Activated T-helper 2 cell treated with anti-CD3 and anti-CD28 coated beads, Interferon-gamma antibody, Interleukin-2, Interleukin-4, amounts not matched to agents 10 μg/mL and 5 μg/mL and 100 μg/mL, durations not matched to agents 14 hours and 24 hours and 36 hours (primary cell): ENCODE data around the gene CD93. TPM values are rescaled to one million over a fixed set of nuclear protein-coding genes. Genes with fewer than 3 reads are reported as not detected.

ENCODE experiments used
- DNase-seq: peaks from one replicate; pipeline ENCODE4 v3.0.0; 2021; ENCODE audit warnings: low spot score
- H3K27ac Mint-ChIP-seq: one replicate; pipeline ENCODE4 v1.8.0; 2021; ENCODE audit warnings: mixed read lengths
- H3K27me3 Mint-ChIP-seq: one replicate; pipeline ENCODE4 v1.8.0; 2021; ENCODE audit warnings: low read depth, mixed read lengths
- H3K36me3 Mint-ChIP-seq: one replicate; pipeline ENCODE4 v1.8.0; 2021; ENCODE audit warnings: low read depth, mixed read lengths
- H3K4me1 Mint-ChIP-seq: one replicate; pipeline ENCODE4 v1.8.0; 2021; ENCODE audit warnings: low read depth, mixed read lengths
- H3K4me3 Mint-ChIP-seq: one replicate; pipeline ENCODE4 v1.8.0; 2021; ENCODE audit warnings: low read depth, mild to moderate bottlenecking, moderate library complexity, mixed read lengths
- H3K9me3 Mint-ChIP-seq: one replicate; pipeline ENCODE4 v1.8.0; 2021; ENCODE audit warnings: mixed read lengths
- intact Hi-C: fragments of 100-400 bp; cut with micrococcal nuclease; formaldehyde crosslinking; loops from one replicate; pipeline ENCODE4 v1.15.1; 2023
- total RNA-seq: library from RNA; stranded (reverse); gene quantifications from 2 replicates; pipeline ENCODE4 v1.2.3, GENCODE V29; 2022

Gene CD93, protein sequence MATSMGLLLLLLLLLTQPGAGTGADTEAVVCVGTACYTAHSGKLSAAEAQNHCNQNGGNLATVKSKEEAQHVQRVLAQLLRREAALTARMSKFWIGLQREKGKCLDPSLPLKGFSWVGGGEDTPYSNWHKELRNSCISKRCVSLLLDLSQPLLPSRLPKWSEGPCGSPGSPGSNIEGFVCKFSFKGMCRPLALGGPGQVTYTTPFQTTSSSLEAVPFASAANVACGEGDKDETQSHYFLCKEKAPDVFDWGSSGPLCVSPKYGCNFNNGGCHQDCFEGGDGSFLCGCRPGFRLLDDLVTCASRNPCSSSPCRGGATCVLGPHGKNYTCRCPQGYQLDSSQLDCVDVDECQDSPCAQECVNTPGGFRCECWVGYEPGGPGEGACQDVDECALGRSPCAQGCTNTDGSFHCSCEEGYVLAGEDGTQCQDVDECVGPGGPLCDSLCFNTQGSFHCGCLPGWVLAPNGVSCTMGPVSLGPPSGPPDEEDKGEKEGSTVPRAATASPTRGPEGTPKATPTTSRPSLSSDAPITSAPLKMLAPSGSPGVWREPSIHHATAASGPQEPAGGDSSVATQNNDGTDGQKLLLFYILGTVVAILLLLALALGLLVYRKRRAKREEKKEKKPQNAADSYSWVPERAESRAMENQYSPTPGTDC
- 1.9 and 2.0 TPM in 2 replicates for total RNA-seq

GRCh38 chr20:23086056-23086566 lies at the start of gene CD93:
Gene CD93 (minus strand): TSS chr20:23086324. CDS start chr20:23086192, 132 bp downstream.
- Mint-ChIP-seq H3K4me1 (peaks cover 24% of the 10 kb centered on the region), H3K36me3 (no peaks in the 10 kb centered on the region), H3K9me3 (no peaks in the 10 kb centered on the region), H3K4me3 (peak within 1 kb of the TSS; percentile 26), H3K27ac (peak within 1 kb of the TSS; percentile 69), H3K27me3 (peaks cover 4% of the 10 kb centered on the region)
- intact Hi-C loops = no loop called here
- DNase-seq = peak; percentile 29

DNA sequence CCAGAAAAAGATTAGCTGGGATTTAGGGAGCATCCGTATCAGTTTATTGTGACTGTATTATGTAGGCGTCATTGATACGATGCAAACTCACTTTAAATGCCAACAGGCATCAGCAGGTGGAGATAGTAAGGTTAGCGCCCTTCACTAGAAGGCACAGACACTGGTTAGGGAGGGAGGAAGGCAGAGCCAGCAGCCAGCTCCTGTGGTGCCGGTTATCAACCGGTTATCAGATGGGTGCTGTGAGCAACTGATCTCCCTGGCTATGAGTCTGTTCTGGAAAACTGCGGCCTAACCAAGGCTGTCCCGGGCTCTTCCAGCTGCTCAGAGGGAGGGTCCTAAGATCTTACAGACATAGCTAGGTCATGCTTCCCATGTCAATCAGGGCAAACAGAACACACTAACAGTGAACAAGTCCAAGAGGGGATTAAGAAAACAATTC lies 47.5 kb upstream of the CD93 start:
- Mint-ChIP-seq H3K4me1 (peaks cover 5% of the 10 kb centered on the region), H3K36me3 (no peaks in the 10 kb centered on the region), H3K9me3 (no peaks in the 10 kb centered on the region), H3K27me3 (peaks cover 2% of the 10 kb centered on the region), H3K27ac (no peak overlapping the region), H3K4me3 (no peak overlapping the region)
- intact Hi-C loops = no loop called here
- no peak for DNase-seq

DNA sequence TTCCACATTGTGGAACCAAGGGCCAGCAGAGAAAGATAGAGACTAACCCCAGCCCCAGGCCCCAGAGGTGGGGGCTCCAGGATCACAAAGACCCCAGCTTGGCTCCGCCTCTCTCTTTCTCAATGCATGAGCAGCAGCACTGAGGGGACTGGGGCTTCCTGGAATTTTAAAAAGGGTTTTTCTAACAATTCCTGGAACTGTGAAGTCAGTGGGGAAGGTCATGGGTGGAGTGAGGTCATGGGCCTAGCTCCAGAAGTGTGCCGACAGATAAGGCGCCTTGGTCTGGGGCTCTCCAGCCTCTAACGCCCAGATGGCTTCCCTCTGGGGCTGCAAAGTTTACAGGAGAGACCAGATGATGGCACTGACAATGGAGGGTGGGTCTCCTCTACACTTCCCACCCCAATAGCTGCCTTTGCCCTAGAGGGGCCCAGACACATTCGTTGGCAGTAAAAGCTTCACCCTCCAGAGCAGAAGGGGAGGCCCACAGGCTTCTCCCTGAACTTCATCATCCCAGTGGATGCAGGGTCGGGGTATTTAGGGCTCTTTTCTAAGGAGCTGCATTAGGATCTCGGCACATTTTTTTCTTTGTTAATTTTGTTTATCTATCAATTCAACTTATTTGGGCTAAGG lies 46.9 kb upstream of the CD93 start:
- intact Hi-C loops = no loop called here
- H3K27me3 Mint-ChIP-seq = peaks cover 2% of the 10 kb centered on the region
- no peak overlapping the region for H3K27ac Mint-ChIP-seq
- H3K4me1 Mint-ChIP-seq = peaks cover 5% of the 10 kb centered on the region
- H3K36me3 Mint-ChIP-seq = no peaks in the 10 kb centered on the region
- no peak for DNase-seq
- no peak overlapping the region for H3K4me3 Mint-ChIP-seq
- H3K9me3 Mint-ChIP-seq = no peaks in the 10 kb centered on the region

GRCh38 chr20:23132293-23132929 lies 46.3 kb upstream of the CD93 start:
- Mint-ChIP-seq H3K27me3 (peaks cover 2% of the 10 kb centered on the region), H3K4me3 (no peak overlapping the region), H3K4me1 (peaks cover 5% of the 10 kb centered on the region), H3K9me3 (no peaks in the 10 kb centered on the region), H3K27ac (no peak overlapping the region), H3K36me3 (no peaks in the 10 kb centered on the region)
- intact Hi-C loops = no loop called here
- DNase-seq = no peak

- DNase-seq = no peak
- intact Hi-C loops = no loop called here
- Mint-ChIP-seq H3K36me3 (no peaks in the 10 kb centered on the region), H3K27ac (no peak overlapping the region), H3K4me3 (no peak overlapping the region), H3K9me3 (no peaks in the 10 kb centered on the region), H3K4me1 (peaks cover 5% of the 10 kb centered on the region), H3K27me3 (peaks cover 2% of the 10 kb centered on the region)
These were observed 45.6 kb upstream of the CD93 start for GRCh38 chr20:23131766-23132165.

DNA sequence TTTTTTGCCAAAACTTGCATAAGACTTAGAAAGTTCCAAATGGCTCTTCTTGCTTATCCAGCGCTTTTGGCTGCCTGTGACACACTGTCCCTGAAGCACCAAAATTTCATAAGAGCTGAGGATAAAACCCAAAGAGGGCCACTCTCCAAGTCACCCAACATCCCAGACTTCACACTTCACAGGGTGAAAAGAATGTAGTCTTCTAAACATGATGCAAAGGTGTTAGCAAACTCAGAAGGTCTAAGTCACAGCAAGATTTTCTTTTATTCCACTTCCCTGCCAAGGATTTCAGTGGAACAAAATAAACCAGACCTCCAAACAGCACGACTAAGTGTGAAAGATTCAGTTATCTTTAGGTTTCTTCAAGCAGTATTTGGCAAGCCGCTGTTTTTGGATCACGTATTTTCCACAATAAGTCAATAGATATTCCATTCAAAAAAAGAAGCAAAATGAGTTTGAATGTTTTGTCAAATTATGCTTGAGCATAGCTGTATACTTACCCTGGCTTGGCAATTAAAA lies 44.6 kb upstream of the CD93 start:
- DNase-seq = no peak
- Mint-ChIP-seq H3K27ac (no peak overlapping the region), H3K9me3 (no peaks in the 10 kb centered on the region), H3K27me3 (peaks cover 2% of the 10 kb centered on the region), H3K4me3 (no peak overlapping the region), H3K36me3 (no peaks in the 10 kb centered on the region), H3K4me1 (peaks cover 5% of the 10 kb centered on the region)
- intact Hi-C loops = no loop called here

DNA sequence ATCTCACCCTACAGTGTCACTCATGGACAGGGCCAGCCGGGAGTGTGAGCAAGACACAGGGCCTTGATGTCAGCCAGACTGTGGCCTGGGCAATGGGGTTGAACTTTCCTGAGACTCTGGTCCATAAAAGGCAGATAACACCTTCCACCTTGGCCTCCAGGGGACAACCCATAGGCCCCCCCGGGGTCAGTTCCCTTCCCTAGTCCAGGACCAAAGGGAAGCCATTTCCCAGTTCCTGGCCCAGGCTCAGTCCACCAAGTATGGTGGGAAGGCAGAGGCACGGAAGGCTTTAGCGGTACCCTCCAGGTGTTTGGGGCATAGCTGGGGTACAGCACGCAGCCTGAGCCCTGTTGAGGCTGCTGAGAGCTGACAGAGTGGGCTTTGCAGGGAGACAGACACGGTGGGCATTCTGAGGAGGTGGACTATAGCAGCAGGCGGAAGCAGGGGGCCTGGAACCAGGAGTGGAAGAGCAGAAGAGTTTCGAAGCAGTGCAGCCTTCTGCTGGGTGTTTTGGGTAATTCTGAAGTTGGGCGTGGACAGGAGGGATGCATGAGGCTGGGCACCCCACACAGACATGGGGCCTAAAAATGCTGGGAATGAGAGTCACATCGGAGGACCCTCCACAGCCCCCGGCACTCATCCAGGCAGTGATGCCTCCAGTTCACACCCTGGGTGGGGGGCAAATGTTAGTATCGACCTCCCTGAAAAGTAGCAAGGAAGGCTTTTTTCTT lies 43.9 kb upstream of the CD93 start:
- H3K36me3 Mint-ChIP-seq = no peaks in the 10 kb centered on the region
- peaks cover 5% of the 10 kb centered on the region for H3K4me1 Mint-ChIP-seq
- intact Hi-C loops = no loop called here
- no peaks in the 10 kb centered on the region for H3K9me3 Mint-ChIP-seq
- no peak overlapping the region for H3K27ac Mint-ChIP-seq
- no peak overlapping the region for H3K4me3 Mint-ChIP-seq
- H3K27me3 Mint-ChIP-seq = peaks cover 2% of the 10 kb centered on the region
- no peak for DNase-seq

GRCh38 chr20:23129266-23129665 lies 43.1 kb upstream of the CD93 start:
- Mint-ChIP-seq H3K4me1 (peaks cover 5% of the 10 kb centered on the region), H3K27ac (no peak overlapping the region), H3K9me3 (no peaks in the 10 kb centered on the region), H3K27me3 (peaks cover 2% of the 10 kb centered on the region), H3K4me3 (no peak overlapping the region), H3K36me3 (no peaks in the 10 kb centered on the region)
- intact Hi-C loops = no loop called here
- no peak for DNase-seq

DNA sequence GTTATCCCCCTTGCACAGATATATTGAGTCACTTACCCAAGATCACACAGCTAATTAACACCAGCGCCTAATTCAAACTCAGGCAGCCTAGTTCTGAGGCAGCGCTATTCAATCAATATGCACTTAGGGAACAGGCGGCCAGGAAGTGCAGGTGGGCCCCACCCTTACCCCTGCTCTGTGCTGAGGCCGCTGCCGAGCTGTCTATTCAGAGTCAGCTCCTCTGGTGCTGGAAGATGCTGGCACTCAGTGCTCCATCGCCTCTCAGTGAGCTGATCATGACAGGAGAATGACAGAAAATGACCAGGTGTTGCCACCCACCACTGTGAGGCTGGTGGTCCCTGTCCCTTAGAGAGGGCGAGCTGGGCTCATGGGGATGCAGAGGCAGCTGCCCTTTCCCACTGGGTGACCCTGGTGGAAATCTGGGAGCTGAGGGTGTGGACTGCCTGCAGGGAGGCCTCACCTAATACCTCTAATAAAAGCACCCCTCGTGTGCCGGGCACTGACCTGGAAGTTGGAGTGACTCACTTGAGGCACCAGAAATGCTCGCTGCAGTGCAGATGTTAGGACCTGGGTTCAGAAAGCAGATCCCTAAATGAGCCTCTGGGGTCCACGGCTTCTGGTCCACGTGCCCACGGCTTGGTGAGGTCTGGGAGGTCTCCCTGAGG lies 42.5 kb upstream of the CD93 start:
- no peaks in the 10 kb centered on the region for H3K36me3 Mint-ChIP-seq
- no peaks in the 10 kb centered on the region for H3K9me3 Mint-ChIP-seq
- no peaks in the 10 kb centered on the region for H3K27me3 Mint-ChIP-seq
- intact Hi-C loops = no loop called here
- no peak overlapping the region for H3K27ac Mint-ChIP-seq
- H3K4me3 Mint-ChIP-seq = no peak overlapping the region
- DNase-seq = no peak
- H3K4me1 Mint-ChIP-seq = peaks cover 5% of the 10 kb centered on the region

DNA sequence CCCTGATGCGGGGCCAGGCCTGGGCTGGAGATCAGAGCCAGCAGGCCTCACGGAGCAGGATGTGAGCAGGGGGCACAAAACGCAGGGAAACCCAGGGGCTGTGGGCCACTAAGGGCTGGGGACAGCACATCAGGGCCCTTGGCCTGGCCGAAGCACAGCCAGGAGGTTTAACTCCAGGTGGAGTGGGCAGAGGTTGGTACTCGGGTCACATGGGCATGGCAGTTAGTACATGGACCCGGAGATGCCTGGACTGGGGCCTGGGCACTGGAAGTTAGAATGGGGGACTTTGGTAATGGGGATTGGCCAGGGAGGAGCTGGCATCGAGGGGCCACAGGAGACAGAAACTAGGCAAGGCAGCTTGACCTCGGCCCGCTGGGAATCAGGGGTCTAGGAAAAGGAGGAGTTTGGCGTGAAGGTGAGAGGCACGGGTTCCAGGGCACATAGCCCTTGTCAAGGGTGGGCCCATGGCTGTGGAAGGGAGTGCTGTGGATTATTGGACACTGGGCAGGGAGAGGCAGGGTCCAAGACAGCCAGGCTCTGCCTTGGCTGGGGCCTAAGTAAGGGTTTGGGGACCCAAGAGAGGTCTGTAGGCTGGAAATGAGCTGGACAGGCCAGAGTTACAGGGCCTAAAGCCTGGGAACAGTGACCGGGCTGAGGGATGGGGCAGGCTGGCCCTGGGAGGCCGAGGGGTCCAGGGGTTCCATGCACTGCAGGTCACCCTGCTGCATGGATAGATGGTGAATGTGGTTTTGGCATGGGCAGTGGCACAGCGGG lies 41.6 kb upstream of the CD93 start:
- Mint-ChIP-seq H3K36me3 (no peaks in the 10 kb centered on the region), H3K27me3 (peaks cover 2% of the 10 kb centered on the region), H3K4me3 (no peak overlapping the region), H3K27ac (no peak overlapping the region), H3K4me1 (peaks cover 2% of the 10 kb centered on the region), H3K9me3 (no peaks in the 10 kb centered on the region)
- no peak for DNase-seq
- intact Hi-C loops = no loop called here
